ENCODE measurements around the gene CCDC197. TPM values are rescaled to one million over a fixed set of nuclear protein-coding genes. Genes with fewer than 3 reads are reported as not detected.

CCDC197 gene
- total RNA-seq, 1 experiment from 2014 or later = not detected

- Mint-ChIP-seq H3K27ac (peak overlapping the region in 1 of 3 experiments; percentile 87; a peak in 2 of 7 replicates), H3K4me1 (peaks cover 4 to 9% of the 10 kb centered on the region in 2 experiments; a peak in 2 of 4 replicates), H3K36me3 (ENCODE audit: insufficient read depth in 1 of 3, low read depth in 3 of 3) (peaks cover 0 to 53% (median 37%) of the 10 kb centered on the region in 3 experiments), H3K4me3 (no peak overlapping the region), H3K9me3 (no peaks in the 10 kb centered on the region), H3K27me3 (ENCODE audit: low read depth) (no peaks in the 10 kb centered on the region)
- Histone ChIP-seq H3K23me2 (ENCODE audit: insufficient read length, low read depth, low read length, poor library complexity, severe bottlenecking) (no peaks in the 10 kb centered on the region), H3K27ac (ENCODE audit: insufficient read length, low read depth, low read length) (no peak overlapping the region), H3K4ac (ENCODE audit: low read depth, low read length) (no peak overlapping the region), H2AK5ac (ENCODE audit: insufficient read length, low read length) (no peak overlapping the region), H3K18ac (ENCODE audit: insufficient read length, low read depth, low read length) (no peak overlapping the region), H4K20me1 (ENCODE audit: control insufficient read depth, insufficient read depth, insufficient read length) (no peaks in the 10 kb centered on the region), H4K5ac (ENCODE audit: insufficient read length, low read depth, low read length) (no peak overlapping the region), H3K4me1 (ENCODE audit: insufficient read depth, low read length) (no peaks in the 10 kb centered on the region), H3T11ph (ENCODE audit: low read length) (no peak overlapping the region), H3K56ac (ENCODE audit: insufficient read length, low read depth, low read length) (no peak overlapping the region), H3K4me2 (ENCODE audit: insufficient read depth, insufficient read length, low read length) (no peak overlapping the region), H2AFZ (ENCODE audit: low read length) (no peak overlapping the region), H3K9me3 (ENCODE audit: control insufficient read depth, low read depth, low read length) (no peaks in the 10 kb centered on the region), H2BK15ac (ENCODE audit: low read depth, low read length) (no peak overlapping the region), H2BK20ac (ENCODE audit: low read depth, low read length, poor library complexity, severe bottlenecking) (no peak overlapping the region), H3K9ac (ENCODE audit: extremely low read depth, insufficient read length, low read length) (no peak overlapping the region), H3K27me3 (ENCODE audit: insufficient read depth, low read length) (no peaks in the 10 kb centered on the region), H2BK120ac (ENCODE audit: low read depth, low read length, poor library complexity, severe bottlenecking) (no peak overlapping the region), H3K23ac (ENCODE audit: insufficient read length, low read depth, low read length) (no peak overlapping the region), H3K79me2 (ENCODE audit: insufficient read depth, low read length) (no peaks in the 10 kb centered on the region), H3K14ac (ENCODE audit: insufficient read depth, low read length) (no peak overlapping the region), H4K8ac (replicated peaks; ENCODE audit: insufficient read length, low read depth, low read length) (no peak overlapping the region), H4K91ac (ENCODE audit: insufficient read length, low read depth, low read length) (no peak overlapping the region), H3K79me1 (ENCODE audit: insufficient read depth, low read depth, low read length, poor library complexity, severe bottlenecking) (no peaks in the 10 kb centered on the region), H2BK5ac (ENCODE audit: insufficient read length, low read length) (no peak overlapping the region), H2BK12ac (ENCODE audit: insufficient read length, low read depth, low read length) (no peak overlapping the region)
- no peak for TF ChIP-seq CTCF (conservative IDR thresholded peaks at IDR 0.05)
- no peak for DNase-seq
- no CpG with 5 or more reads among the region's 12 CpGs for WGBS (ENCODE audit: extremely low coverage, insufficient read length, low lambda C conversion rate)
Measured at GRCh38 chr14:94042433-94043091, 45.5 kb downstream of the CCDC197 start.

Data from H9 (cell line).